ENCODE measurements around the gene GEMIN7. TPM values are rescaled to one million over a fixed set of nuclear protein-coding genes. Genes with fewer than 3 reads are reported as not detected.

GEMIN7 gene
- total and polyA plus RNA-seq, 10 donors = 19.6 to 51.1 (median 27.4) TPM

GRCh38 chr19:45126654-45127053, 47.6 kb downstream of the GEMIN7 start:
- intact Hi-C loops (cut with DNase I; ENCODE audit: low total_unique reads) = no loop called here
- DNase-seq = no peak
- 88 to 97% (median 89%) methylated on average over 7 of the region's 7 CpGs for WGBS, 5 donors
- no peaks in the 10 kb centered on the region for H3K9me3 ChIP-seq
- H3K36me3 ChIP-seq = peaks cover 0 to 8% (median 0%) of the 10 kb centered on the region in 6 donors
- TF ChIP-seq POLR2A (IDR thresholded peaks at IDR 0.05) (no peak), CTCF (IDR thresholded peaks at IDR 0.05 in 8 of 11, conservative IDR thresholded peaks at IDR 0.05 in 3 of 11) (no peak), POLR2AphosphoS5 (IDR thresholded peaks at IDR 0.05) (no peak)
- no peak overlapping the region for H3K4me3 ChIP-seq
- H3K27me3 ChIP-seq (replicated peaks in 1 of 7) = no peaks in the 10 kb centered on the region
- peaks cover 3 to 33% (median 22%) of the 10 kb centered on the region in 6 donors for H3K4me1 ChIP-seq
- H3K27ac ChIP-seq = no peak overlapping the region

GRCh38 chr19:45128146-45128545, 49.1 kb downstream of the GEMIN7 start:
- Histone ChIP-seq H3K36me3 (peaks cover 0 to 9% (median 0%) of the 10 kb centered on the region in 6 donors), H3K27ac (no peak overlapping the region), H3K4me3 (no peak overlapping the region), H3K4me1 (peaks cover 3 to 25% (median 11%) of the 10 kb centered on the region in 6 donors), H3K27me3 (replicated peaks in 1 of 7) (no peaks in the 10 kb centered on the region), H3K9me3 (no peaks in the 10 kb centered on the region)
- intact Hi-C loops (cut with DNase I; ENCODE audit: low total_unique reads) = no loop called here
- WGBS, 5 donors = 95 to 98% (median 97%) methylated on average over 5 of the region's 5 CpGs
- DNase-seq = no peak
- TF ChIP-seq POLR2A (IDR thresholded peaks at IDR 0.05) (no peak), POLR2AphosphoS5 (IDR thresholded peaks at IDR 0.05) (no peak), CTCF (IDR thresholded peaks at IDR 0.05 in 8 of 11, conservative IDR thresholded peaks at IDR 0.05 in 3 of 11) (no peak)

DNA sequence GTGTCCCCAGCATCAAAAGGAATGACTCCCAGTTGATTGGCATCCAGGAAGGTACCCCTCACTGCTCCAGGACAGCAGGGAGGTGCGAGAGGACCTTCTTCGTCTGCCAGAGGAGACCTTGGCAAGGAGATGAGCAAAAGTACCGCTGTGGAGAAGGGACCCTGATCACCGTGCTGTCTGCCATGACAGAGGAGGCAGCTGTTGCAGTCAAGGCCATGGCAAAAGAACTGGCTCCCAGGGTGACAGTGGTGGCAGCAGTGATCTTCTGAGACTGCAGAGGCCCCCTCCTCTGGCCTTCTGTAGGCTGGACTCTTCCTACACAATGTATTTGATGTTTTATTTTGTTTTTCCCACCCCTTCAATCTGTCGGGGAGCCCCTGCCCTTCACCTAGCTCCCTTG, 49.7 kb downstream of the GEMIN7 start:
- WGBS, 5 donors = 62 to 83% (median 81%) methylated on average over 5 of the region's 5 CpGs
- H3K9me3 ChIP-seq = no peaks in the 10 kb centered on the region
- intact Hi-C loops (cut with DNase I; ENCODE audit: low total_unique reads) = no loop called here
- no peaks in the 10 kb centered on the region for H3K27me3 ChIP-seq (replicated peaks in 1 of 7)
- peaks cover 3 to 32% (median 13%) of the 10 kb centered on the region in 6 donors for H3K4me1 ChIP-seq
- H3K27ac ChIP-seq = no peak overlapping the region
- no peak for DNase-seq
- H3K36me3 ChIP-seq = peaks cover 0 to 5% (median 0%) of the 10 kb centered on the region in 6 donors
- TF ChIP-seq CTCF (IDR thresholded peaks at IDR 0.05 in 8 of 11, conservative IDR thresholded peaks at IDR 0.05 in 3 of 11) = no peak
- TF ChIP-seq POLR2AphosphoS5 (IDR thresholded peaks at IDR 0.05) = no peak
- TF ChIP-seq POLR2A (IDR thresholded peaks at IDR 0.05) = no peak
- H3K4me3 ChIP-seq = no peak overlapping the region

- H3K36me3 ChIP-seq = peaks cover 0 to 9% (median 0%) of the 10 kb centered on the region in 6 donors
- WGBS, 5 donors = 87 to 94% (median 94%) methylated on average over 13 of the region's 13 CpGs
- DNase-seq = no peak
These were observed 51.2 kb downstream of the GEMIN7 start for GRCh38 chr19:45130236-45130635.

More at GRCh38 chr19:45130236-45130635, 51.2 kb downstream of the GEMIN7 start:
- Histone ChIP-seq H3K27ac (no peak overlapping the region), H3K27me3 (replicated peaks in 1 of 7) (no peaks in the 10 kb centered on the region), H3K4me1 (peaks cover 3 to 46% (median 20%) of the 10 kb centered on the region in 6 donors), H3K9me3 (no peaks in the 10 kb centered on the region), H3K4me3 (no peak overlapping the region)
- TF ChIP-seq POLR2AphosphoS5 (IDR thresholded peaks at IDR 0.05) = peak in 1 of 3 donors; percentile 34
- TF ChIP-seq POLR2A (IDR thresholded peaks at IDR 0.05) = no peak
- TF ChIP-seq CTCF (IDR thresholded peaks at IDR 0.05 in 8 of 11, conservative IDR thresholded peaks at IDR 0.05 in 3 of 11) = no peak
- intact Hi-C loops (cut with DNase I; ENCODE audit: low total_unique reads) = no loop called here

All from spleen (tissue), 11 donors.